H9 (cell line): ENCODE results near the gene SLC2A10. TPM values are rescaled to one million over a fixed set of nuclear protein-coding genes. Genes with fewer than 3 reads are reported as not detected.

ENCODE experiments used
- DNase-seq: peaks from one replicate; pipeline ENCODE4 v3.0.0-alpha.2; 2017
- H2AFZ ChIP-seq: one replicate; pipeline ENCODE4 v1.6.1; 2013; ENCODE audit warnings: mild to moderate bottlenecking, low read length, control low read depth, moderate library complexity
- H2AK5ac ChIP-seq: 2 replicates; pipeline ENCODE4 v1.6.1; 2013; ENCODE audit warnings: low read length, control low read depth, mixed read lengths; ENCODE audit not compliant: insufficient read length
- H2BK120ac ChIP-seq: one replicate; pipeline ENCODE4 v1.6.1; 2013; ENCODE audit warnings: low read depth, mild to moderate bottlenecking, low read length, control low read depth, inconsistent platforms; ENCODE audit not compliant: poor library complexity, severe bottlenecking
- H2BK12ac ChIP-seq: 2 replicates; pipeline ENCODE4 v1.6.1; 2013; ENCODE audit warnings: low read length, control low read depth, mixed read lengths, low read depth; ENCODE audit not compliant: insufficient read length
- H2BK15ac ChIP-seq: 2 replicates; pipeline ENCODE4 v1.6.1; 2013; ENCODE audit warnings: low read depth, low read length, control low read depth
- H2BK20ac ChIP-seq: one replicate; pipeline ENCODE4 v1.6.1; 2013; ENCODE audit warnings: low read depth, mild to moderate bottlenecking, low read length, control low read depth, inconsistent platforms; ENCODE audit not compliant: poor library complexity, severe bottlenecking
- H2BK5ac ChIP-seq: 2 replicates; pipeline ENCODE4 v1.6.1; 2013; ENCODE audit warnings: low read length, control low read depth, mixed read lengths; ENCODE audit not compliant: insufficient read length
- H3K14ac ChIP-seq: 2 replicates; pipeline ENCODE4 v1.6.1; 2013; ENCODE audit warnings: low read length, control low read depth; ENCODE audit not compliant: insufficient read depth
- H3K18ac ChIP-seq: 2 replicates; pipeline ENCODE4 v1.6.1; 2013; ENCODE audit warnings: low read depth, mild to moderate bottlenecking, mixed read lengths, low read length, control low read depth; ENCODE audit not compliant: insufficient read length
- H3K23ac ChIP-seq: 2 replicates; pipeline ENCODE4 v1.6.1; 2013; ENCODE audit warnings: low read length, control low read depth, mixed read lengths, low read depth; ENCODE audit not compliant: insufficient read length
- H3K23me2 ChIP-seq: 2 replicates; pipeline ENCODE4 v1.6.1; 2013; ENCODE audit warnings: low read depth, mild to moderate bottlenecking, mixed read lengths, low read length, control low read depth; ENCODE audit not compliant: insufficient read length, poor library complexity, severe bottlenecking
- H3K27ac ChIP-seq: 2 replicates; pipeline ENCODE4 v1.5.1; 2013; ENCODE audit warnings: low read length, control low read depth, mixed read lengths, low read depth; ENCODE audit not compliant: insufficient read length
- H3K27me3 ChIP-seq: 2 replicates; pipeline ENCODE4 v1.6.1; 2013; ENCODE audit warnings: low read length, control low read depth, inconsistent platforms; ENCODE audit not compliant: insufficient read depth
- H3K4ac ChIP-seq: 2 replicates; pipeline ENCODE4 v1.6.1; 2013; ENCODE audit warnings: low read depth, mild to moderate bottlenecking, control low read depth, inconsistent platforms, low read length, moderate library complexity
- H3K4me1 ChIP-seq: 2 replicates; pipeline ENCODE4 v1.6.1; 2013; ENCODE audit warnings: low read length, control low read depth, inconsistent platforms; ENCODE audit not compliant: insufficient read depth
- H3K4me2 ChIP-seq: 2 replicates; pipeline ENCODE4 v1.6.1; 2013; ENCODE audit warnings: low read length, control low read depth, mixed read lengths; ENCODE audit not compliant: insufficient read length, insufficient read depth
- H3K56ac ChIP-seq: 2 replicates; pipeline ENCODE4 v1.6.1; 2013; ENCODE audit warnings: low read depth, mild to moderate bottlenecking, mixed read lengths, low read length, control low read depth; ENCODE audit not compliant: insufficient read length
- H3K79me1 ChIP-seq: 2 replicates; pipeline ENCODE4 v1.6.1; 2013; ENCODE audit warnings: low read depth, mild to moderate bottlenecking, moderate library complexity, low read length, control low read depth, inconsistent platforms; ENCODE audit not compliant: insufficient read depth, poor library complexity, severe bottlenecking
- H3K79me2 ChIP-seq: 2 replicates; pipeline ENCODE4 v1.6.1; 2013; ENCODE audit warnings: low read length, control low read depth, inconsistent platforms; ENCODE audit not compliant: insufficient read depth
- H3K9ac ChIP-seq: 2 replicates; pipeline ENCODE4 v1.6.1; 2013; ENCODE audit warnings: low read length, control low read depth, mixed read lengths; ENCODE audit not compliant: insufficient read length; ENCODE audit errors: extremely low read depth
- H3K9me3 ChIP-seq: one replicate; pipeline ENCODE4 v1.6.1; 2013; ENCODE audit warnings: low read depth, low read length, inconsistent platforms; ENCODE audit not compliant: control insufficient read depth
- H3T11ph ChIP-seq: one replicate; pipeline ENCODE4 v1.6.1; 2013; ENCODE audit warnings: mild to moderate bottlenecking, low read length, control low read depth, inconsistent platforms
- H4K20me1 ChIP-seq: one replicate; pipeline ENCODE4 v1.6.1; 2013; ENCODE audit not compliant: control insufficient read depth, insufficient read length, insufficient read depth
- H4K5ac ChIP-seq: 2 replicates; pipeline ENCODE4 v1.6.1; 2013; ENCODE audit warnings: low read depth, mild to moderate bottlenecking, mixed read lengths, low read length, control low read depth; ENCODE audit not compliant: insufficient read length
- H4K8ac ChIP-seq: replicated peaks from 2 replicates; pipeline ENCODE4 v1.6.1; 2013; ENCODE audit warnings: low read length, control low read depth, mixed read lengths, low read depth; ENCODE audit not compliant: insufficient read length
- H4K91ac ChIP-seq: 2 replicates; pipeline ENCODE4 v1.6.1; 2013; ENCODE audit warnings: low read depth, mild to moderate bottlenecking, moderate library complexity, mixed read lengths, low read length, control low read depth; ENCODE audit not compliant: insufficient read length
- H3K27ac Mint-ChIP-seq, 3 experiments: 2 replicates in 2 of 3; 3 replicates in 1 of 3; pipeline ENCODE4 v1.8.0; 2020 to 2021; ENCODE audit warnings: mixed read lengths in 3 of 3, mild to moderate bottlenecking in 1 of 3, moderate library complexity in 1 of 3
- H3K27me3 Mint-ChIP-seq: 2 replicates; pipeline ENCODE4 v1.8.0; 2021; ENCODE audit warnings: low read depth, mild to moderate bottlenecking, moderate library complexity, mixed read lengths
- H3K36me3 Mint-ChIP-seq, 3 experiments: 2 replicates in 2 of 3; 3 replicates in 1 of 3; pipeline ENCODE4 v1.8.0; 2020 to 2021; ENCODE audit warnings: low read depth in 3 of 3, mixed read lengths in 3 of 3; ENCODE audit not compliant: insufficient read depth in 1 of 3
- H3K4me1 Mint-ChIP-seq, 2 experiments: 2 replicates each; pipeline ENCODE4 v1.8.0; 2020; ENCODE audit warnings: mixed read lengths in 2 of 2
- H3K4me3 Mint-ChIP-seq, 2 experiments: 2 replicates in 1 of 2; 3 replicates in 1 of 2; pipeline ENCODE4 v1.8.0; 2020 to 2021; ENCODE audit warnings: mild to moderate bottlenecking in 2 of 2, mixed read lengths in 2 of 2, moderate library complexity in 1 of 2
- H3K9me3 Mint-ChIP-seq, 2 experiments: 2 replicates in 1 of 2; 3 replicates in 1 of 2; pipeline ENCODE4 v1.8.0; 2020; ENCODE audit warnings: mild to moderate bottlenecking in 2 of 2, mixed read lengths in 2 of 2, moderate library complexity in 1 of 2
- WGBS: extraction: QIAGEN DNeasy Blood & Tissue Kit; methylation state at CpG from one replicate; pipeline ENCODE4 v1.1.7; 2013; ENCODE audit warnings: missing lambda C conversion rate, low lambda C conversion rate, mixed read lengths; ENCODE audit not compliant: insufficient read length; ENCODE audit errors: extremely low coverage; 5-methylcytosine and 5-hydroxymethylcytosine counted together
- total RNA-seq: library from RNA; stranded (reverse); gene quantifications from 2 replicates; pipeline ENCODE4 v1.2.1, GENCODE V29; 2021
- TF ChIP-seq, protein P1 (sequence below): fragments of 200-600 bp; sonication (generic); conservative IDR thresholded peaks from 3 replicates; pipeline ENCODE4 v1.8.0; 2021; ENCODE audit warnings: antibody characterized with exemption, mild to moderate bottlenecking

The SLC2A10 gene
- total RNA-seq, 1 experiment from 2014 or later = 8.2 TPM

DNA sequence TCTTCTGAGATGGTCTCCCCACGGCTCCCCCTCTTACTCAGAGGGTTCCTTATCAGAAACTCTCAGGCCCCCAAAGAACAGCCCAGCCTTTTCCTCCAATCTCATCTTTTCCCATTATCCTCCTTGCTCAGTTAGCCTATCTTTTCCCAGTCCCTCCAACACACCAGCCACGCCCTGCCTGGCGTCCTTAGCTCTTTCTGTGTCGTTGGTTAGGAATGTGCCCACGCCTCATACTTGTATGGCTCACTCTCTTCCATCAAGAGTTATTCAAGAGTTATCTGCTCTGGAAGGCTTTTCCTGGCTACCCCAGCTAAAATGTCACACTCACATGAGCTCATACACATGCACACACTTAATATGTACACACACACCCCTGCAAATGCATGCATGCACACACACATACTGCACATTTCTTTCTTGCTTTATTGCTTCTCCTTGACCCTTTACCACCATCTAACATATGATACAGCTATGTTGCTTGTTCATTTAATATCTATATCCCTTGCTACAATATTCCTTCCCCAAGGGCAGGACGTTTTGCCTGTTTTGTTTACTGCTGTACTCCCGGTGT, 37.6 kb downstream of the SLC2A10 start:
- Histone ChIP-seq H3K9me3 (no peaks in the 10 kb centered on the region), H2BK20ac (no peak overlapping the region), H4K20me1 (no peaks in the 10 kb centered on the region), H2AFZ (no peak overlapping the region), H3K4ac (no peak overlapping the region), H3K18ac (no peak overlapping the region), H3K79me2 (no peaks in the 10 kb centered on the region), H4K91ac (no peak overlapping the region), H3K56ac (no peak overlapping the region), H3K79me1 (no peaks in the 10 kb centered on the region), H3K27me3 (no peaks in the 10 kb centered on the region), H2BK15ac (no peak overlapping the region), H3K4me1 (no peaks in the 10 kb centered on the region), H3K9ac (no peak overlapping the region), H3K23me2 (no peaks in the 10 kb centered on the region), H3K23ac (no peak overlapping the region), H2BK5ac (no peak overlapping the region), H4K5ac (no peak overlapping the region), H3T11ph (no peak overlapping the region), H4K8ac (no peak overlapping the region), H2BK12ac (no peak overlapping the region), H3K4me2 (no peak overlapping the region), H2AK5ac (no peak overlapping the region), H3K14ac (no peak overlapping the region), H2BK120ac (no peak overlapping the region), H3K27ac (no peak overlapping the region)
- no peaks in the 10 kb centered on the region for H3K36me3 Mint-ChIP-seq
- TF ChIP-seq, protein P1, sequence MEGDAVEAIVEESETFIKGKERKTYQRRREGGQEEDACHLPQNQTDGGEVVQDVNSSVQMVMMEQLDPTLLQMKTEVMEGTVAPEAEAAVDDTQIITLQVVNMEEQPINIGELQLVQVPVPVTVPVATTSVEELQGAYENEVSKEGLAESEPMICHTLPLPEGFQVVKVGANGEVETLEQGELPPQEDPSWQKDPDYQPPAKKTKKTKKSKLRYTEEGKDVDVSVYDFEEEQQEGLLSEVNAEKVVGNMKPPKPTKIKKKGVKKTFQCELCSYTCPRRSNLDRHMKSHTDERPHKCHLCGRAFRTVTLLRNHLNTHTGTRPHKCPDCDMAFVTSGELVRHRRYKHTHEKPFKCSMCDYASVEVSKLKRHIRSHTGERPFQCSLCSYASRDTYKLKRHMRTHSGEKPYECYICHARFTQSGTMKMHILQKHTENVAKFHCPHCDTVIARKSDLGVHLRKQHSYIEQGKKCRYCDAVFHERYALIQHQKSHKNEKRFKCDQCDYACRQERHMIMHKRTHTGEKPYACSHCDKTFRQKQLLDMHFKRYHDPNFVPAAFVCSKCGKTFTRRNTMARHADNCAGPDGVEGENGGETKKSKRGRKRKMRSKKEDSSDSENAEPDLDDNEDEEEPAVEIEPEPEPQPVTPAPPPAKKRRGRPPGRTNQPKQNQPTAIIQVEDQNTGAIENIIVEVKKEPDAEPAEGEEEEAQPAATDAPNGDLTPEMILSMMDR = no peak
- no CpG with 5 or more reads among the region's 7 CpGs for WGBS
- peaks cover 6% of the 10 kb centered on the region for H3K27me3 Mint-ChIP-seq
- H3K4me3 Mint-ChIP-seq = no peak overlapping the region
- H3K4me1 Mint-ChIP-seq = peaks cover 8 to 11% of the 10 kb centered on the region in 2 experiments
- H3K27ac Mint-ChIP-seq = no peak overlapping the region
- H3K9me3 Mint-ChIP-seq = no peaks in the 10 kb centered on the region; a peak in 1 of 5 replicates
- no peak for DNase-seq
